ENCODE data around the gene TEPSIN. TPM values are rescaled to one million over a fixed set of nuclear protein-coding genes. Genes with fewer than 3 reads are reported as not detected.

The TEPSIN gene
- total and polyA plus RNA-seq, 4 donors = 3.2 to 22.9 (median 10.7) TPM

DNA sequence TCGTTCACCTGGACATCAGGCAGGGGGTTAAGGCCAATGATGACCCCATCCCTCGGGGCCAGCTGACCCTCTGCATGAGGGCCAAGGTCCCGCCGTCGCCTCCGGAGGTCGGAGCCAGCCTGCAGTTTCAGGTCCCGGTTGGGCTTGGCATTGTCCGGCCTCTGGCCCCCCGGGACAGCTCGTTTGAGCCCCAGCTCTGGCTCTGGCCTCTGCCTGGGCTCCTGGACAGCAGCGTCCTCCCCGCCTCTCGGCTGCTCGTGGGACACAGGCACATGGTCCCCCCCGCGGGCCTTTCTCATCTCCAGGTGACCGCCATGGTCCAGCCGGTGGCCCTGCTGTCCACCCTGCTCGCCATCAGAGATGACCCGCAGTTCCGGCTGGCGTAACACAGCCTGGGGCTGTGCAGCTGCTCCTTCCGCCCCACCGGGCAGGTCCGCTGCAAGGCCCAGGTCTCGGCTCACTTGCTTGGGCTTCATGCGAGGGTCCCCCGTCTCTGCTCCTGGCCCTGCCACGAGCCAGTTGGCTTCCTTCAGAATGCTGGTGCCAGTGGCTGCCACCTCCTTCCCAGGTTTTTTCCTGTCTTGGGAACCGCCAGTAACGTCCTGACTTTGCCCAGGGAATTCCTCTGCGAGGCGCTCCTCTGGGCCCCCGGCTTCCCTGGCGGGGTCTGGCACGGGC lies 6.9 kb upstream of the TEPSIN start (continued):
- no peak for TF ChIP-seq JUND (IDR thresholded peaks at IDR 0.05)
- TF ChIP-seq RAD21 (IDR thresholded peaks at IDR 0.05) = no peak

- H3K9ac ChIP-seq (ENCODE audit: low read depth in 1 of 2, low read length in 2 of 2) = no peak overlapping the region
- peaks cover under 1 to 12% (median 4%) of the 10 kb centered on the region in 4 donors for H3K4me1 ChIP-seq (ENCODE audit: control insufficient read depth in 4 of 4, insufficient read depth in 4 of 4, low read length in 3 of 4)
- H3K9me3 ChIP-seq (ENCODE audit: control insufficient read depth in 4 of 4, low read length in 3 of 4) = no peaks in the 10 kb centered on the region
- no peak for DNase-seq (ENCODE audit: low spot score)
- H3K27me3 ChIP-seq (ENCODE audit: control insufficient read depth in 4 of 4, insufficient read depth in 4 of 4, low read length in 3 of 4) = no peaks in the 10 kb centered on the region
- H3K4me3 ChIP-seq (ENCODE audit: low read depth in 1 of 3, low read length in 3 of 3) = no peak overlapping the region
- H3K36me3 ChIP-seq (ENCODE audit: control insufficient read depth in 4 of 4, insufficient read depth in 3 of 4, low read depth in 1 of 4, low read length in 3 of 4) = peaks cover 0 to 11% (median 7%) of the 10 kb centered on the region in 4 donors
- H3K27ac ChIP-seq (ENCODE audit: low read depth in 1 of 2, low read length in 2 of 2) = no peak overlapping the region
- WGBS = 57% methylated on average over 25 of the region's 25 CpGs
- TF ChIP-seq HNF4A (conservative IDR thresholded peaks at IDR 0.05) (peak in 1 of 2 donors; percentile 57), FOXA2 (IDR thresholded peaks at IDR 0.05) (no peak), RXRA (IDR thresholded peaks at IDR 0.05) (peak in 1 of 2 donors; percentile 58)
These were observed 6.3 kb upstream of the TEPSIN start for GRCh38 chr17:81245024-81245664.

DNA sequence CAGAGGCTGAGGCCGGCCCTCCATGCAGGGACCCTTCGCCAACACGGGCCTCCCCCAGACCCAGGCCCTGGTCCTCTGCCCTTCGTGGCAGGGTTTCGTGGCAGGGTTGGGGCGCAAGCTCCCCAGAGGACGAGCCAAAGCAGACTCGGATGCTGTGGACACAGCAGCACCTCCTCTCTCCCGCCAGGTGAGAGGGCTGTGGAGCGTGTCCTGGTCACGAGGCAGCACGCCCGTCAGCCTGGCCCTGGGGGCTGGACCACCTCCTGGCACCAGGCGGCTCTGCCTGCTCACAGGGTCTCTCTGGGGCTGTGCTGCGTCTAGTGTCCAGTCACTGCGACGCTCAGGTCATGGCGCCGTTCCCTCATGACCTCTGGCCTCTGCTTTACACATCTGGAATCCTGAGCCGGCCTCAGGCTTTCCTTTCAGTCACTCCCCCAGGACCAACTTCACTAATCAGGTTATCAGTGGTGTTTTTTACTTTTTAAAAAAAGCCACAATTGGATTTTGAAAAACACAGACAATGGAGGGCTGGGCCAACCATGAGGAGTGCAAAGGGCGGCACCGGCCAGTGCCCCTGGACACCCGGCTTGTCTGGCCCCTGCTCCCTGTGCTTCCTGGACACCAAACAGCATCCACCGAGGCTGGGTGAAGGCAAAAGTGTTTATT lies 5.6 kb upstream of the TEPSIN start:
- H3K4me1 ChIP-seq (ENCODE audit: control insufficient read depth in 4 of 4, insufficient read depth in 4 of 4, low read length in 3 of 4) = peaks cover 3 to 17% (median 9%) of the 10 kb centered on the region in 4 donors
- H3K36me3 ChIP-seq (ENCODE audit: control insufficient read depth in 4 of 4, insufficient read depth in 3 of 4, low read depth in 1 of 4, low read length in 3 of 4) = peaks cover 0 to 6% (median 3%) of the 10 kb centered on the region in 4 donors
- 73% methylated on average over 24 of the region's 24 CpGs for WGBS
- TF ChIP-seq HNF4A (conservative IDR thresholded peaks at IDR 0.05) = no peak
- no peak overlapping the region for H3K9ac ChIP-seq (ENCODE audit: low read depth in 1 of 2, low read length in 2 of 2)
- no peak overlapping the region for H3K4me3 ChIP-seq (ENCODE audit: low read depth in 1 of 3, low read length in 3 of 3)
- no peak overlapping the region for H3K27ac ChIP-seq (ENCODE audit: low read depth in 1 of 2, low read length in 2 of 2)
- H3K27me3 ChIP-seq (ENCODE audit: control insufficient read depth in 4 of 4, insufficient read depth in 4 of 4, low read length in 3 of 4) = no peaks in the 10 kb centered on the region
- DNase-seq (ENCODE audit: low spot score) = no peak
- no peaks in the 10 kb centered on the region for H3K9me3 ChIP-seq (ENCODE audit: control insufficient read depth in 4 of 4, low read length in 3 of 4)

- no peaks in the 10 kb centered on the region for H3K9me3 ChIP-seq (ENCODE audit: control insufficient read depth in 4 of 4, low read length in 3 of 4)
- no peak overlapping the region for H3K27ac ChIP-seq (ENCODE audit: low read depth in 1 of 2, low read length in 2 of 2)
- DNase-seq (ENCODE audit: low spot score) = no peak
- no peak overlapping the region for H3K4me3 ChIP-seq (ENCODE audit: low read depth in 1 of 3, low read length in 3 of 3)
- 89% methylated on average over 10 of the region's 10 CpGs for WGBS
- no peak overlapping the region for H3K9ac ChIP-seq (ENCODE audit: low read depth in 1 of 2, low read length in 2 of 2)
- H3K36me3 ChIP-seq (ENCODE audit: control insufficient read depth in 4 of 4, insufficient read depth in 3 of 4, low read depth in 1 of 4, low read length in 3 of 4) = peaks cover 0 to 5% (median 2%) of the 10 kb centered on the region in 4 donors
- H3K27me3 ChIP-seq (ENCODE audit: control insufficient read depth in 4 of 4, insufficient read depth in 4 of 4, low read length in 3 of 4) = no peaks in the 10 kb centered on the region
- H3K4me1 ChIP-seq (ENCODE audit: control insufficient read depth in 4 of 4, insufficient read depth in 4 of 4, low read length in 3 of 4) = peaks cover 3 to 20% (median 12%) of the 10 kb centered on the region in 4 donors
- TF ChIP-seq, protein P1, sequence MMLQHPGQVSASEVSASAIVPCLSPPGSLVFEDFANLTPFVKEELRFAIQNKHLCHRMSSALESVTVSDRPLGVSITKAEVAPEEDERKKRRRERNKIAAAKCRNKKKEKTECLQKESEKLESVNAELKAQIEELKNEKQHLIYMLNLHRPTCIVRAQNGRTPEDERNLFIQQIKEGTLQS (IDR thresholded peaks at IDR 0.05) = no peak
- no peak for TF ChIP-seq GABPA (IDR thresholded peaks at IDR 0.05 in 1 of 2, conservative IDR thresholded peaks at IDR 0.05 in 1 of 2)
- no peak for TF ChIP-seq RXRA (IDR thresholded peaks at IDR 0.05)
- no peak for TF ChIP-seq EGR1 (IDR thresholded peaks at IDR 0.05; ENCODE audit: low read depth in 2 of 2)
- TF ChIP-seq HNF4G (IDR thresholded peaks at IDR 0.05) = no peak
- TF ChIP-seq, protein P2, sequence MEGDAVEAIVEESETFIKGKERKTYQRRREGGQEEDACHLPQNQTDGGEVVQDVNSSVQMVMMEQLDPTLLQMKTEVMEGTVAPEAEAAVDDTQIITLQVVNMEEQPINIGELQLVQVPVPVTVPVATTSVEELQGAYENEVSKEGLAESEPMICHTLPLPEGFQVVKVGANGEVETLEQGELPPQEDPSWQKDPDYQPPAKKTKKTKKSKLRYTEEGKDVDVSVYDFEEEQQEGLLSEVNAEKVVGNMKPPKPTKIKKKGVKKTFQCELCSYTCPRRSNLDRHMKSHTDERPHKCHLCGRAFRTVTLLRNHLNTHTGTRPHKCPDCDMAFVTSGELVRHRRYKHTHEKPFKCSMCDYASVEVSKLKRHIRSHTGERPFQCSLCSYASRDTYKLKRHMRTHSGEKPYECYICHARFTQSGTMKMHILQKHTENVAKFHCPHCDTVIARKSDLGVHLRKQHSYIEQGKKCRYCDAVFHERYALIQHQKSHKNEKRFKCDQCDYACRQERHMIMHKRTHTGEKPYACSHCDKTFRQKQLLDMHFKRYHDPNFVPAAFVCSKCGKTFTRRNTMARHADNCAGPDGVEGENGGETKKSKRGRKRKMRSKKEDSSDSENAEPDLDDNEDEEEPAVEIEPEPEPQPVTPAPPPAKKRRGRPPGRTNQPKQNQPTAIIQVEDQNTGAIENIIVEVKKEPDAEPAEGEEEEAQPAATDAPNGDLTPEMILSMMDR (IDR thresholded peaks at IDR 0.05; ENCODE audit: low read depth, low read length, missing input control) = no peak
- TF ChIP-seq SP1 (IDR thresholded peaks at IDR 0.05) = no peak
- no peak for TF ChIP-seq MAX (IDR thresholded peaks at IDR 0.05)
- no peak for TF ChIP-seq YY1 (IDR thresholded peaks at IDR 0.05)
- no peak for TF ChIP-seq NR2F2 (IDR thresholded peaks at IDR 0.05)
- TF ChIP-seq FOXA2 (IDR thresholded peaks at IDR 0.05) = no peak
- TF ChIP-seq TAF1 (conservative IDR thresholded peaks at IDR 0.05) = no peak
- TF ChIP-seq, protein P3, sequence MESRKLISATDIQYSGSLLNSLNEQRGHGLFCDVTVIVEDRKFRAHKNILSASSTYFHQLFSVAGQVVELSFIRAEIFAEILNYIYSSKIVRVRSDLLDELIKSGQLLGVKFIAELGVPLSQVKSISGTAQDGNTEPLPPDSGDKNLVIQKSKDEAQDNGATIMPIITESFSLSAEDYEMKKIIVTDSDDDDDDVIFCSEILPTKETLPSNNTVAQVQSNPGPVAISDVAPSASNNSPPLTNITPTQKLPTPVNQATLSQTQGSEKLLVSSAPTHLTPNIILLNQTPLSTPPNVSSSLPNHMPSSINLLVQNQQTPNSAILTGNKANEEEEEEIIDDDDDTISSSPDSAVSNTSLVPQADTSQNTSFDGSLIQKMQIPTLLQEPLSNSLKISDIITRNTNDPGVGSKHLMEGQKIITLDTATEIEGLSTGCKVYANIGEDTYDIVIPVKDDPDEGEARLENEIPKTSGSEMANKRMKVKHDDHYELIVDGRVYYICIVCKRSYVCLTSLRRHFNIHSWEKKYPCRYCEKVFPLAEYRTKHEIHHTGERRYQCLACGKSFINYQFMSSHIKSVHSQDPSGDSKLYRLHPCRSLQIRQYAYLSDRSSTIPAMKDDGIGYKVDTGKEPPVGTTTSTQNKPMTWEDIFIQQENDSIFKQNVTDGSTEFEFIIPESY (IDR thresholded peaks at IDR 0.05) = no peak
- no peak for TF ChIP-seq HNF4A (conservative IDR thresholded peaks at IDR 0.05)
- TF ChIP-seq, protein P4, sequence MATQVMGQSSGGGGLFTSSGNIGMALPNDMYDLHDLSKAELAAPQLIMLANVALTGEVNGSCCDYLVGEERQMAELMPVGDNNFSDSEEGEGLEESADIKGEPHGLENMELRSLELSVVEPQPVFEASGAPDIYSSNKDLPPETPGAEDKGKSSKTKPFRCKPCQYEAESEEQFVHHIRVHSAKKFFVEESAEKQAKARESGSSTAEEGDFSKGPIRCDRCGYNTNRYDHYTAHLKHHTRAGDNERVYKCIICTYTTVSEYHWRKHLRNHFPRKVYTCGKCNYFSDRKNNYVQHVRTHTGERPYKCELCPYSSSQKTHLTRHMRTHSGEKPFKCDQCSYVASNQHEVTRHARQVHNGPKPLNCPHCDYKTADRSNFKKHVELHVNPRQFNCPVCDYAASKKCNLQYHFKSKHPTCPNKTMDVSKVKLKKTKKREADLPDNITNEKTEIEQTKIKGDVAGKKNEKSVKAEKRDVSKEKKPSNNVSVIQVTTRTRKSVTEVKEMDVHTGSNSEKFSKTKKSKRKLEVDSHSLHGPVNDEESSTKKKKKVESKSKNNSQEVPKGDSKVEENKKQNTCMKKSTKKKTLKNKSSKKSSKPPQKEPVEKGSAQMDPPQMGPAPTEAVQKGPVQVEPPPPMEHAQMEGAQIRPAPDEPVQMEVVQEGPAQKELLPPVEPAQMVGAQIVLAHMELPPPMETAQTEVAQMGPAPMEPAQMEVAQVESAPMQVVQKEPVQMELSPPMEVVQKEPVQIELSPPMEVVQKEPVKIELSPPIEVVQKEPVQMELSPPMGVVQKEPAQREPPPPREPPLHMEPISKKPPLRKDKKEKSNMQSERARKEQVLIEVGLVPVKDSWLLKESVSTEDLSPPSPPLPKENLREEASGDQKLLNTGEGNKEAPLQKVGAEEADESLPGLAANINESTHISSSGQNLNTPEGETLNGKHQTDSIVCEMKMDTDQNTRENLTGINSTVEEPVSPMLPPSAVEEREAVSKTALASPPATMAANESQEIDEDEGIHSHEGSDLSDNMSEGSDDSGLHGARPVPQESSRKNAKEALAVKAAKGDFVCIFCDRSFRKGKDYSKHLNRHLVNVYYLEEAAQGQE (IDR thresholded peaks at IDR 0.05) = no peak
These were observed 4.4 kb upstream of the TEPSIN start for GRCh38 chr17:81243333-81243664.
